IMR-90 (cell line): ENCODE measurements around the gene OR2T35. TPM values are rescaled to one million over a fixed set of nuclear protein-coding genes. Genes with fewer than 3 reads are reported as not detected.

Experiments
- ATAC-seq: fragments of 200-7000 bp; cut with Tn5 transposase; 2 replicates; pipeline ENCODE4 v1.9.1; 2020; ENCODE audit warnings: low read depth, mild to moderate bottlenecking, moderate library complexity
- BruUV-seq: library from RNA; stranded (reverse); fragments of 400-500 nt; replicated peaks from 2 replicates; lab custom pipeline; 2021; lab: Mats Ljungman, UMichigan
- CTCF ChIA-PET: fragments of 300-600 bp; formaldehyde crosslinking; extraction: SDS; loops from one replicate; lab custom pipeline; 2021; ENCODE audit warnings: antibody characterized with exemption; lab: Yijun Ruan, JAX
- POLR2A ChIA-PET: fragments of 300-600 bp; sonication (Branson Sonifier 250); formaldehyde crosslinking; loops from one replicate; lab custom pipeline; 2022; ENCODE audit warnings: antibody characterized with exemption; ENCODE audit not compliant: unreplicated experiment; lab: Charles Lee
- DNase-seq: peaks from one replicate; pipeline ENCODE4 v3.0.0; 2013
- H2AFZ ChIP-seq: replicated peaks from 2 replicates; pipeline ENCODE3; 2013; ENCODE audit warnings: low read length, mild to moderate bottlenecking; ENCODE audit not compliant: poor library complexity
- H2AK5ac ChIP-seq: 2 replicates; pipeline ENCODE4 v1.6.1; 2013; ENCODE audit warnings: low read depth, low read length, inconsistent platforms
- H2AK9ac ChIP-seq: replicated peaks from 2 replicates; pipeline ENCODE3; 2013; ENCODE audit warnings: mild to moderate bottlenecking, low read depth, low read length, moderate library complexity; ENCODE audit not compliant: poor library complexity
- H2BK120ac ChIP-seq: 2 replicates; pipeline ENCODE4 v1.6.1; 2013; ENCODE audit warnings: low read depth, low read length, inconsistent platforms
- H2BK15ac ChIP-seq: 3 replicates; pipeline ENCODE4 v1.6.1; 2013; ENCODE audit warnings: low read depth, low read length, inconsistent platforms
- H2BK20ac ChIP-seq: 2 replicates; pipeline ENCODE4 v1.6.1; 2013; ENCODE audit warnings: low read depth, mild to moderate bottlenecking, inconsistent platforms, low read length, moderate library complexity
- H2BK5ac ChIP-seq: 2 replicates; pipeline ENCODE4 v1.6.1; 2013; ENCODE audit warnings: mild to moderate bottlenecking, low read depth, low read length, inconsistent platforms; ENCODE audit not compliant: poor library complexity, severe bottlenecking
- H3K14ac ChIP-seq: replicated peaks from 2 replicates; pipeline ENCODE4 v1.6.1; 2013; ENCODE audit warnings: low read depth, low read length, inconsistent platforms
- H3K18ac ChIP-seq: 2 replicates; pipeline ENCODE4 v1.6.1; 2013; ENCODE audit warnings: low read depth, low read length, control low read depth
- H3K23ac ChIP-seq: 2 replicates; pipeline ENCODE4 v1.6.1; 2013; ENCODE audit warnings: low read depth, low read length, inconsistent platforms
- H3K27ac ChIP-seq: 2 replicates; pipeline ENCODE4 v1.5.1; 2013; ENCODE audit warnings: mild to moderate bottlenecking, control low read depth, low read length; ENCODE audit not compliant: insufficient read depth
- H3K27me3 ChIP-seq: 2 replicates; pipeline ENCODE4 v1.6.1; 2013; ENCODE audit warnings: low read length; ENCODE audit not compliant: control insufficient read depth, insufficient read depth
- H3K36me3 ChIP-seq: 2 replicates; pipeline ENCODE4 v1.6.1; 2013; ENCODE audit warnings: low read length, mixed read lengths; ENCODE audit not compliant: control insufficient read depth, insufficient read depth
- H3K4ac ChIP-seq: 2 replicates; pipeline ENCODE4 v1.6.1; 2013; ENCODE audit warnings: low read depth, low read length, inconsistent platforms
- H3K4me1 ChIP-seq: 2 replicates; pipeline ENCODE4 v1.6.1; 2013; ENCODE audit warnings: low read length, mixed read lengths; ENCODE audit not compliant: control insufficient read depth, insufficient read depth
- H3K4me2 ChIP-seq: 2 replicates; pipeline ENCODE4 v1.6.1; 2013; ENCODE audit warnings: low read depth, mild to moderate bottlenecking, control low read depth, low read length, moderate library complexity
- H3K4me3 ChIP-seq: 2 replicates; pipeline ENCODE4 v1.5.1; 2013; ENCODE audit warnings: low read depth, mild to moderate bottlenecking, control low read depth, low read length, moderate library complexity; ENCODE audit not compliant: insufficient read depth
- H3K56ac ChIP-seq: 2 replicates; pipeline ENCODE4 v1.6.1; 2013; ENCODE audit warnings: low read length, inconsistent platforms; ENCODE audit not compliant: insufficient read depth; ENCODE audit errors: extremely low read depth
- H3K79me1 ChIP-seq, 2 experiments: 2 replicates each; pipeline ENCODE4 v1.6.1; 2013; ENCODE audit warnings: low read length in 2 of 2, inconsistent platforms in 1 of 2, low read depth in 1 of 2
- H3K9ac ChIP-seq: 2 replicates; pipeline ENCODE4 v1.6.1; 2013; ENCODE audit warnings: low read depth, low read length, control low read depth
- H3K9me1 ChIP-seq: 2 replicates; pipeline ENCODE4 v1.6.1; 2013; ENCODE audit warnings: low read length, inconsistent platforms; ENCODE audit not compliant: insufficient read depth
- H3K9me3 ChIP-seq: 2 replicates; pipeline ENCODE4 v1.6.1; 2013; ENCODE audit warnings: low read length; ENCODE audit not compliant: control insufficient read depth, insufficient read depth
- H4K20me1 ChIP-seq: 2 replicates; pipeline ENCODE4 v1.6.1; 2013; ENCODE audit warnings: low read length, inconsistent platforms; ENCODE audit not compliant: insufficient read depth
- H4K5ac ChIP-seq: 2 replicates; pipeline ENCODE4 v1.6.1; 2013; ENCODE audit warnings: mild to moderate bottlenecking, low read depth, low read length, control low read depth
- H4K8ac ChIP-seq, 2 experiments: 2 replicates each; pipeline ENCODE4 v1.6.1; 2013; ENCODE audit warnings: low read depth in 2 of 2, low read length in 2 of 2, control low read depth in 1 of 2, inconsistent platforms in 1 of 2
- H4K91ac ChIP-seq: 2 replicates; pipeline ENCODE4 v1.6.1; 2013; ENCODE audit warnings: low read depth, low read length, inconsistent platforms; ENCODE audit not compliant: insufficient read depth
- BHLHE40 ChIP-seq: fragments of 150-350 bp; IDR thresholded peaks from 2 replicates; pipeline ENCODE4 v1.6.1; 2016; ENCODE audit warnings: mild to moderate bottlenecking, low read depth, low read length
- CEBPB ChIP-seq: IDR thresholded peaks from 2 replicates; pipeline ENCODE4 v1.6.1; 2012; ENCODE audit warnings: low read depth, low read length, improper control_type of control experiment
- CHD1 ChIP-seq: IDR thresholded peaks from 2 replicates; pipeline ENCODE4 v1.6.1; 2012; ENCODE audit warnings: low read depth, low read length, improper control_type of control experiment
- CTCF ChIP-seq: conservative IDR thresholded peaks from 2 replicates; pipeline ENCODE4 v1.5.1; 2012; ENCODE audit warnings: mild to moderate bottlenecking, low read depth, low read length, improper control_type of control experiment
- FOS ChIP-seq: fragments of 150-350 bp; IDR thresholded peaks from 2 replicates; pipeline ENCODE4 v1.6.1; 2016; ENCODE audit warnings: low read depth, low read length
- MAFK ChIP-seq: IDR thresholded peaks from 2 replicates; pipeline ENCODE4 v1.6.1; 2012; ENCODE audit warnings: low read depth, low read length, improper control_type of control experiment
- MAZ ChIP-seq: IDR thresholded peaks from 2 replicates; pipeline ENCODE4 v1.6.1; 2012; ENCODE audit warnings: low read depth, mild to moderate bottlenecking, low read length, improper control_type of control experiment, moderate library complexity, borderline replicate concordance
- NFE2L2 ChIP-seq: fragments of 150-350 bp; IDR thresholded peaks from 2 replicates; pipeline ENCODE4 v1.6.1; 2016; ENCODE audit warnings: low read depth, mild to moderate bottlenecking, low read length
- POLR2A ChIP-seq: IDR thresholded peaks from 2 replicates; pipeline ENCODE4 v1.6.1; 2012; ENCODE audit warnings: mild to moderate bottlenecking, low read depth, low read length
- RAD21 ChIP-seq: IDR thresholded peaks from 2 replicates; pipeline ENCODE4 v1.6.1; 2012; ENCODE audit warnings: low read length, improper control_type of control experiment
- RCOR1 ChIP-seq: IDR thresholded peaks from 2 replicates; pipeline ENCODE4 v1.6.1; 2012; ENCODE audit warnings: mild to moderate bottlenecking, low read length, improper control_type of control experiment; ENCODE audit not compliant: insufficient replicate concordance
- RFX5 ChIP-seq: IDR thresholded peaks from 2 replicates; pipeline ENCODE4 v1.8.0; 2012; ENCODE audit warnings: low read depth, mild to moderate bottlenecking, low read length, moderate library complexity
- SMC3 ChIP-seq: fragments of 150-350 bp; IDR thresholded peaks from 2 replicates; pipeline ENCODE4 v1.6.1; 2016; ENCODE audit warnings: low read depth, mild to moderate bottlenecking, antibody characterized with exemption, low read length, moderate library complexity
- USF2 ChIP-seq: fragments of 150-350 bp; IDR thresholded peaks from 2 replicates; pipeline ENCODE4 v1.6.1; 2017; ENCODE audit warnings: mild to moderate bottlenecking, antibody characterized with exemption, low read length, low read depth
- WGBS, 2 experiments: methylation state at CpG; one replicate each; pipeline versions ENCODE4 v1.1.5 to v1.1.7; 2013; ENCODE audit warnings: missing lambda C conversion rate in 2 of 2; ENCODE audit not compliant: insufficient read length in 1 of 2; ENCODE audit errors: extremely low coverage in 2 of 2; 5-methylcytosine and 5-hydroxymethylcytosine counted together
- dilution Hi-C: fragments of 300-500 bp; cut with HindIII; formaldehyde crosslinking; loops from one replicate; pipeline ENCODE4 v1.14.3; 2018; ENCODE audit warnings: low sequenced_read_pairs; ENCODE audit not compliant: unreplicated experiment
- in situ Hi-C: fragments of 300-500 bp; cut with MboI; formaldehyde crosslinking; loops from 3 replicates; pipeline ENCODE4 v1.14.3; 2019; ENCODE audit warnings: low sequenced_read_pairs, inconsistent platforms, mixed read lengths
- intact Hi-C: fragments of 100-400 bp; cut with micrococcal nuclease; formaldehyde crosslinking; loops from 2 replicates; pipeline ENCODE4 v1.10.0; 2022
- polyA plus RNA-seq, 3 experiments: library from polyadenylated mRNA; depleted of rRNA; stranded (reverse); fragments of >200 nt; gene quantifications; 2 replicates each; pipeline ENCODE4 v1.2.3, GENCODE V29; 2012; ENCODE audit warnings: low replicate concordance in 1 of 3
- total RNA-seq: library from RNA; depleted of rRNA; stranded (reverse); fragments of >200 nt; gene quantifications from 2 replicates; pipeline ENCODE4 v1.2.3, GENCODE V29; 2012
- TF ChIP-seq, protein P1 (sequence below): fragments of 150-350 bp; IDR thresholded peaks from 2 replicates; pipeline ENCODE4 v1.6.1; 2016; ENCODE audit warnings: low read depth, mild to moderate bottlenecking, low read length, moderate library complexity, borderline replicate concordance

Gene OR2T35
- total and polyA plus RNA-seq, 2 of the 4 experiments (the other 2 are of a cell fraction), result not detected

GRCh38 chr1:248627971-248628844, 16.9 kb downstream of the OR2T35 start:
- H3K27ac ChIP-seq, result no peak overlapping the region
- no peak overlapping the region for H3K4ac ChIP-seq
- H3K18ac ChIP-seq, result no peak overlapping the region
- H3K4me3 ChIP-seq, result no peak overlapping the region
- in situ Hi-C loops, result no loop called here
- H3K14ac ChIP-seq, result no peak overlapping the region
- DNase-seq, result no peak
- H3K56ac ChIP-seq, result no peak overlapping the region
- H4K20me1 ChIP-seq, result no peaks in the 10 kb centered on the region
- H3K9me1 ChIP-seq, result no peaks in the 10 kb centered on the region
- no TSS peak for BruUV-seq
- no peak overlapping the region for H2BK120ac ChIP-seq
- WGBS, 2 experiments, result no CpG with 5 or more reads among the region's 9 CpGs
- no peak overlapping the region for H3K4me2 ChIP-seq
- H3K27me3 ChIP-seq, result no peaks in the 10 kb centered on the region
- CTCF ChIA-PET, result no interaction called here
- no peak overlapping the region for H3K23ac ChIP-seq
- ATAC-seq, result no peak
- no peak overlapping the region for H4K5ac ChIP-seq
- H2AK9ac ChIP-seq, result no peak overlapping the region
- no peak overlapping the region for H2AFZ ChIP-seq
- dilution Hi-C loops, result no loop called here
- H2AK5ac ChIP-seq, result no peak overlapping the region
- POLR2A ChIA-PET, result no interaction called here
- H2BK5ac ChIP-seq, result no peak overlapping the region
- no peaks in the 10 kb centered on the region for H3K79me1 ChIP-seq
- no peak overlapping the region for H4K91ac ChIP-seq
- H2BK15ac ChIP-seq, result no peak overlapping the region
- H3K4me1 ChIP-seq, result no peaks in the 10 kb centered on the region
- no peaks in the 10 kb centered on the region for H3K36me3 ChIP-seq
- no peak overlapping the region for H2BK20ac ChIP-seq
- no peak overlapping the region for H3K9ac ChIP-seq
- H4K8ac ChIP-seq, result no peak overlapping the region
- intact Hi-C loops, result no loop called here
- H3K9me3 ChIP-seq, result 0 out of 2 replicates have a peak, but pooled peaks cover 2% of the 10 kb centered on the region
- TF ChIP-seq CHD1 (no peak), RFX5 (no peak), FOS (no peak), SMC3 (no peak), RCOR1 (no peak), BHLHE40 (no peak), CEBPB (no peak), POLR2A (no peak), MAZ (no peak), NFE2L2 (no peak), RAD21 (no peak), MAFK (no peak), USF2 (no peak), CTCF (no peak)
- TF ChIP-seq, protein P1, sequence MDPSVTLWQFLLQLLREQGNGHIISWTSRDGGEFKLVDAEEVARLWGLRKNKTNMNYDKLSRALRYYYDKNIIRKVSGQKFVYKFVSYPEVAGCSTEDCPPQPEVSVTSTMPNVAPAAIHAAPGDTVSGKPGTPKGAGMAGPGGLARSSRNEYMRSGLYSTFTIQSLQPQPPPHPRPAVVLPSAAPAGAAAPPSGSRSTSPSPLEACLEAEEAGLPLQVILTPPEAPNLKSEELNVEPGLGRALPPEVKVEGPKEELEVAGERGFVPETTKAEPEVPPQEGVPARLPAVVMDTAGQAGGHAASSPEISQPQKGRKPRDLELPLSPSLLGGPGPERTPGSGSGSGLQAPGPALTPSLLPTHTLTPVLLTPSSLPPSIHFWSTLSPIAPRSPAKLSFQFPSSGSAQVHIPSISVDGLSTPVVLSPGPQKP, result no peak
